Measurements from ENCODE around the gene C16orf90. TPM values are rescaled to one million over a fixed set of nuclear protein-coding genes. Genes with fewer than 3 reads are reported as not detected.
"Not testable (repeated sequence)": the region's sequence is repeated elsewhere in the genome, so short reads cannot be mapped to it uniquely, and the experiment has no call there.

Gene C16orf90
- total RNA-seq, 2 experiments from 2014 or later, result not detected

DNA sequence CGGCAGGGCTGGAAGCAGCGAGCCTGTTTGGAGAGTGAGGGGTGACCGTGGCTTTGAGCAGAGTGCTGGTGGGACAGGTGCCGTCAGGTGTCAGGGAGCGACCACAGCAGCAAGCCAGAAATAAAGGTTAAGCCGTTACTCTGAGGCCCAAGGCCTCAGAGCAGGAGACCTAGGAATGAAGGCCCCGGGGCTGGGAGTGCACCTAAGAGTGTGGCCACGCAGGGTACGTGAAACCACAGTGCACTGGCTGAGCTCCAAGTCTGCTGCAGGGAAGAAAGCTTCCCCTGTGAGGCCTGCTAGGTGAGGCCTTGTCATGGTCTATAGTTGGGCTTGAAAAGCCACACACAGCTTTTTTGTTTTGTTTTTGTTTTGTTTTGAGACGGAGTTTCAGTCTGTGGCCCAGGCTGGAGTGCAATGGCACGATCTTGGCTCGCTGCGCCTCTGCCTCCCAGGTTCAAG lies 14.2 kb upstream of the C16orf90 start:
- H3K27me3 Mint-ChIP-seq (ENCODE audit: low read depth), result no peaks in the 10 kb centered on the region
- DNase-seq, result peak; percentile 92
- H3K4me3 Mint-ChIP-seq, result no peak overlapping the region
- H3K9me3 Mint-ChIP-seq, result no peaks in the 10 kb centered on the region
- peaks cover 48% of the 10 kb centered on the region for H3K36me3 Mint-ChIP-seq (ENCODE audit: low read depth)
- intact Hi-C loops (cut with micrococcal nuclease), result loop anchor here (2.0 kb wide), 1 partner anchor 101 kb away; the partner anchor contains the start of gene SLX4
- peak overlapping the region; percentile 68 for H3K27ac Mint-ChIP-seq
- peaks cover 67% of the 10 kb centered on the region for H3K4me1 Mint-ChIP-seq (ENCODE audit: low read depth)
- CTCF ChIA-PET, result interaction anchor here (0.6 to 2.1 kb wide), 6 partner anchors 9 to 589 kb away, joined by 3 to 5 read pairs (median 4); partner anchors contain the start of gene CLUAP1

DNA sequence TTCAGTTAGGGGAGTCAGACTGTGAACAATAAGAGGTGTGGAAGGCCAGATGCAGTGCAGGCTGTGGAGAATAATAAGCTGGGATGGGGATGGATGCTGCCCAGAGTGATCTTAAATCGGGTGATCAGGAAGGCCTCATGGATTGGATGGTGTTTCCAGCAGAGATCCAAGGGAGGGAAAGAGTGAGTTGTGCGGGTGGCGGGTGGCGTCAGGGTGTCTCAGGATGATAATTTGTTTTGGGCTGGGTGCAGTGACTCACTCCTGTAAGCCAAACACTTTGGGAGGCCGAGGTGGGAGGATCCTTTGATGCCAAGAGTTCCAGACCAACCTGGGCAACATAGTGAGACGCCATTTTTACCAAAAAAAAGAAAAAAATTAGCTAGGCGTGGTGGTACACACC lies 13.4 kb upstream of the C16orf90 start:
- CTCF ChIA-PET, result interaction anchor here (0.7 to 2.1 kb wide), 2 partner anchors 8 to 304 kb away, joined by 3 to 5 read pairs; partner anchors contain the start of gene CLUAP1
- no peaks in the 10 kb centered on the region for H3K27me3 Mint-ChIP-seq (ENCODE audit: low read depth)
- H3K27ac Mint-ChIP-seq, result peak overlapping the region; percentile 68
- no peaks in the 10 kb centered on the region for H3K9me3 Mint-ChIP-seq
- H3K4me3 Mint-ChIP-seq, result no peak overlapping the region
- DNase-seq, result peak; percentile 26
- H3K36me3 Mint-ChIP-seq (ENCODE audit: low read depth), result peaks cover 44% of the 10 kb centered on the region
- intact Hi-C loops (cut with micrococcal nuclease), result loop anchor here (2.0 kb wide), 1 partner anchor 102 kb away; the partner anchor contains the start of gene SLX4
- H3K4me1 Mint-ChIP-seq (ENCODE audit: low read depth), result peaks cover 67% of the 10 kb centered on the region

DNA sequence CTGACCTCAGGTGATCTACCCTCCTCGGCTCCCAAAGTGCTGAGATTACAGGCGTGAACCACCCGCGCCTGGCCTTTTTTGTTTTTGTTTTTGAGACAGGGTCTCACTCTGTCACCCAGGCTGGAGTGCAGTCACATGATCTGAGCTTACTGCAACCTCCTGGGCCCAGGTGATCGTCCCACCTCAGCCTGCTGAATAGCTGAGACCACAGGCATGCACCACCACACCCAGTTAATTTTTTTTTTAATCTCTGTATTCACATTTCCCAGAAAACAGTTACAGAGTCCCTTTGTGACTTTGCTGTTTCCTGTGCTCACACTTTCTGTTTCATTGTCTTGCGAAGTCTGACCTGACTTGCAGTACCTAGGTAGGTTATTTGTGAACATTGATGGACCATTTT lies 8.2 kb upstream of the C16orf90 start:
- Mint-ChIP-seq H3K27ac (peak overlapping the region; percentile 89), H3K4me1 (ENCODE audit: low read depth) (peaks cover 68% of the 10 kb centered on the region), H3K9me3 (no peaks in the 10 kb centered on the region), H3K36me3 (ENCODE audit: low read depth) (peaks cover 20% of the 10 kb centered on the region), H3K27me3 (ENCODE audit: low read depth) (no peaks in the 10 kb centered on the region), H3K4me3 (peak overlapping the region; percentile 88)
- CTCF ChIA-PET, result interaction anchor here (0.7 kb wide), 2 partner anchors 110 kb away, joined by 3 to 5 read pairs; no protein-coding TSS in a partner anchor
- intact Hi-C loops (cut with micrococcal nuclease), result loop anchor here (5.0 kb wide), 3 partner anchors 481 to 981 kb away; partner anchors contain the start of genes AMDHD2, HCFC1R1, THOC6 and TNFRSF12A
- peak; percentile 73 for DNase-seq

DNA sequence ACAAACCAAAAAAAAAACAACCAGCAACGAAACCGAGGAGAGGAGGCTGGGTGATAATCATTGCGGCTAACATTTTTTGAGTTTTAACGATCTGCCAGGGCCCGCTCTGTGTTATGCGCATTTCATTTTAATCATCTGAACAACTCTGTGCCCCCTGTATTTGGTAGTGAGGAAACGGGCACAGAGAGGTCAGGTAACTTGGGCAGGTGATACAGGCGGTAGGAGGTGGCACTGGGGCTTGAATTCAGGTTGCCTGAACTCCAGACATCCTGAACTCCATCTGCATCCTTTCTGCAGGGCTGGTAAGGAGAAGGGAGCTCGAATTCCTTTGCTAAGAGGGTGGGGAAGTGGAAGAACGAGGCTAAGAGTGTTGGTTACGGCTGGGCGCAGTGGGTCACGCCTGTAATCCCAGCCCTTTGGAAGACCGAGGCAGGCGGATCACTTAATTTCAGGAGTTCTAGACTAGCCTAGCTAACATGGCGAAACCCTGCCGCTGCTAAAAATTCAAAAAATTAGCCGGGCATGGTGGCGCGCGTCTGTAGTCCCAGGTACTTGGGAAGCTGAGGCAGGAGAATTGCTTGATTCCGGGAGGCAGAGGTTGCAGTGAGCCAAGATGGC lies 6.6 kb upstream of the C16orf90 start:
- H3K27me3 Mint-ChIP-seq (ENCODE audit: low read depth), result no peaks in the 10 kb centered on the region

DNA sequence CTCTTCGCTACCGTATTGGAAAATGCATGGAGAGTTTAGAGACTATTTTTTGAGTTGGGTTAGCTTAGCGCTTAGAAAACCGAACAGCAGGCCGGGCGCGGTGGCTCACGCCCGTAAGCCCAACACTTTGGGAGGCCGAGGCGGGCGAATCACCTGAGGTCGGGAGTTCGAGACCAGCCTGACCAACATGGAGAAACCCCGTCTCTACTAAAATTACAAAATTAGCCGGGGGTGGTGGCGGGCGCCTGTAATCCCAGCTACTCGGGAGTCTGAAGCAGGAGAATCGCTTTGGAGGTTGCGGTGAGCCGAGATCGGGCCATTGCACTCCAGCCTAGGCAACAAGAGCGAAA lies 6.1 kb upstream of the C16orf90 start:
- peak overlapping the region; percentile 89 for H3K27ac Mint-ChIP-seq
- H3K4me1 Mint-ChIP-seq (ENCODE audit: low read depth), result peaks cover 59% of the 10 kb centered on the region
- H3K9me3 Mint-ChIP-seq; H3K27me3 Mint-ChIP-seq (ENCODE audit: low read depth): not testable (repeated sequence)
- intact Hi-C loops (cut with micrococcal nuclease), result loop anchor here (2.0 to 5.0 kb wide), 6 partner anchors 77 to 979 kb away; partner anchors contain the start of genes AMDHD2, HCFC1R1, THOC6 and TNFRSF12A
- peak; percentile 21 for DNase-seq
- CTCF ChIA-PET, result interaction anchor here (1.5 to 1.8 kb wide), 3 partner anchors 8 to 371 kb away, joined by 4 to 5 read pairs (median 5); partner anchors contain the start of gene NAA60
- H3K36me3 Mint-ChIP-seq (ENCODE audit: low read depth), result peaks cover 12% of the 10 kb centered on the region
- H3K4me3 Mint-ChIP-seq, result peak overlapping the region; percentile 88

More for the DNA sequence above, 6.6 kb upstream of the C16orf90 start:
- intact Hi-C loops (cut with micrococcal nuclease), result loop anchor here (2.0 to 5.0 kb wide), 6 partner anchors 77 to 980 kb away; partner anchors contain the start of genes AMDHD2, HCFC1R1, THOC6 and TNFRSF12A
- CTCF ChIA-PET, result interaction anchor here (1.5 to 1.8 kb wide), 3 partner anchors 8 to 372 kb away, joined by 4 to 5 read pairs (median 5); partner anchors contain the start of gene NAA60
- peak overlapping the region; percentile 88 for H3K4me3 Mint-ChIP-seq
- no peak for DNase-seq
- peaks cover 59% of the 10 kb centered on the region for H3K4me1 Mint-ChIP-seq (ENCODE audit: low read depth)
- H3K36me3 Mint-ChIP-seq (ENCODE audit: low read depth), result peaks cover 12% of the 10 kb centered on the region
- peak overlapping the region; percentile 89 for H3K27ac Mint-ChIP-seq
- no peaks in the 10 kb centered on the region for H3K9me3 Mint-ChIP-seq

DNA sequence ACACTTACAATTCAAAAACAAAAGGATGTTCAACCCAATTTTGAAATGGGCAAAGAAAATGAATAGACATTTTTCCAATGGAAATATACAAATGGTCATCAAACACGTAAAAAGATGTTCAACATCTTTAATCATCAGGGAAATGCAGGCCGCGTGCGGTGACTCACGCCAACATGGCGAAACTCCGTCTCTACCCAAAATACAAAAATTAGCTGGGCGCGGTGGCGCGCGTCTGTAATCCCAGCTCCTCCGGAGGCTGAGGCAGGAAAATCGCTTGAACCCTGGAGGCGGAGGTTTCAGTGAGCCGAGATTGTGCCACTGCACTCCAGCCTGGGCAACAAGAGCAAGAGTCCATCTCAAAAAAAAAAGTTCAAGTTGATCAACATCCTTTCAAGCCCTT lies 3.7 kb upstream of the C16orf90 start:
- CTCF ChIA-PET, result interaction anchor here (0.6 kb wide), 2 partner anchors 96 to 1550 kb away, joined by 3 to 4 read pairs; no protein-coding TSS in a partner anchor
- no peak overlapping the region for H3K4me3 Mint-ChIP-seq
- no peak overlapping the region for H3K27ac Mint-ChIP-seq

DNA sequence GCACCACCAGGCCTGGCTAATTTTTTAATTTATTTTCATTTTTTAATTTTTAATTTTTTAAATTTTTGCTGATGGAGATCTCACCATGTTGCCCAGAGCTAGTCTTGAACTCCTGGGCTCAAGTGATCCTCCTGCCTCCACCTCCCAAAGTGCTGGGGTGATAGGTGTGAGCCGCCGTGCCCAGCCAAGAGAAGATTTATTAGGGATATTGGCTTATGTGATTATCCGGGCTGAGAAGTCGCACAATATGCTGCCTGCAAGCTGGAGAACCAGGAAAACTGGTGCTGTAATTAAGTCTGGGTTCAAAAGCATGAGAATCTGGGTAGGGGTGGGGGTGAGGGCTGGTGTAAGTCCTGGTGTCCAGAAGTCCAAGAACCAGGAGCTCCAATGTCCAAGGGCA lies 2.5 kb upstream of the C16orf90 start:
- Mint-ChIP-seq H3K4me3 (no peak overlapping the region), H3K9me3 (no peaks in the 10 kb centered on the region), H3K27ac (no peak overlapping the region), H3K27me3 (ENCODE audit: low read depth) (no peaks in the 10 kb centered on the region), H3K4me1 (ENCODE audit: low read depth) (peaks cover 29% of the 10 kb centered on the region), H3K36me3 (ENCODE audit: low read depth) (peaks cover 3% of the 10 kb centered on the region)
- intact Hi-C loops (cut with micrococcal nuclease), result no loop called here
- DNase-seq, result no peak
- CTCF ChIA-PET, result no interaction called here

More for the DNA sequence above, 3.7 kb upstream of the C16orf90 start:
- DNase-seq, result no peak
- H3K36me3 Mint-ChIP-seq (ENCODE audit: low read depth), result peaks cover 3% of the 10 kb centered on the region
- H3K4me1 Mint-ChIP-seq (ENCODE audit: low read depth), result peaks cover 40% of the 10 kb centered on the region
- intact Hi-C loops (cut with micrococcal nuclease), result no loop called here
- H3K27me3 Mint-ChIP-seq (ENCODE audit: low read depth), result no peaks in the 10 kb centered on the region
- no peaks in the 10 kb centered on the region for H3K9me3 Mint-ChIP-seq

DNA sequence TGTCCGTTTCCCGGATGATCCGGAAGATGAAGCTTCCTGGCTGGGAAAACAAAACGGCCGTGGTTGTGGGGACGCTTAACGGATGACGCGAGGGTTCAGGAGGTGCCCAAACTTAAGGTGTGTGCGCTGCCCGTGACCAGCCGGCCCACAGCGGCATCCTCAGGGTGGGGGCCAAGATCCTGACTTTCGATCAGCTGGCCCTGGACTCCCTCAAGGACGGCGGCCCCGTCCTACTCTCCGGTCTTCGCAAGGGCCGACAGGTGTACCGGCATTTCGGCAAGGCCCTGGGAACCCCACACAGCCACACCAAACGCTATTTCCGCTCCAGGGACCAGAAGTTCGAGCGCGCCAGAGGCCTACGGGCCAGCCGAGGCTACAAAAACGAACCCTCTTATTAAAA lies 1.1 kb upstream of the C16orf90 start:
- Mint-ChIP-seq H3K9me3 (no peaks in the 10 kb centered on the region), H3K36me3 (ENCODE audit: low read depth) (peaks cover 2% of the 10 kb centered on the region), H3K27ac (no peak overlapping the region), H3K27me3 (ENCODE audit: low read depth) (no peaks in the 10 kb centered on the region), H3K4me1 (ENCODE audit: low read depth) (peaks cover 15% of the 10 kb centered on the region), H3K4me3 (no peak overlapping the region)
- DNase-seq, result no peak
- CTCF ChIA-PET, result no interaction called here
- intact Hi-C loops (cut with micrococcal nuclease), result no loop called here

DNA sequence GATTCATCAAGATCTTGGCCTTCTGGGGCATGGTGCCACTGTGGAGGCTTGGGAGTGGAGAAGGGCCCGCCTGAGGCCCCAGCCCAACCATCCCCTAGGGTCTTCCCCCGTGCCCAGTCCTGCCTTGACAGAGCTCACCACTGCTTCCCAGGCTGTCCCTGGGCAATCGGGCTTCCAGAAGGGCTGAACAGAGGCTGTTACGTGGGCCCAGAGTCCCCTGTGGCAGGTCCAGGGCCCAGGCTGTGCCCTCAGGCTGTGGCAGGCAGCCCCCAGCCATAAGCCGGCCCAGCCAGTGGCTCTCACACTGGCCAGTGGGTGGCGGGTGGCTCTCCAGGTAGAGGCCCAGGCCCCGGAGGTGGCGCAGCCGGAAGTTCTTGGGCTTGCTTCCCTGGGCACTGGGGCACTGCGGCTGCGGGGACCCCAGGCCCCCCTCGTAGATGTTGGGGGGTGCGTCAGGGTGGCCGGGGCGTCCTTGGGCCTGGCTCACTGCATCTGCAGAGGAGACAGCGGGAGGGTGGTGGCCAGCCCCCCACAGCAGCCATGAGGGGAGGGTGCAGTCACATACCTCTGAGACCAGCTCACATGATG lies 809 bp downstream of the C16orf90 start:
- DNase-seq, result no peak
- no peaks in the 10 kb centered on the region for H3K36me3 Mint-ChIP-seq (ENCODE audit: low read depth)
- no peak overlapping the region for H3K4me3 Mint-ChIP-seq
- H3K27ac Mint-ChIP-seq, result no peak overlapping the region
- CTCF ChIA-PET, result interaction anchor here (0.6 kb wide), 1 partner anchor 241 kb away, joined by 3 read pairs; no protein-coding TSS in a partner anchor
- no peaks in the 10 kb centered on the region for H3K27me3 Mint-ChIP-seq (ENCODE audit: low read depth)
- peaks cover under 1% of the 10 kb centered on the region for H3K4me1 Mint-ChIP-seq (ENCODE audit: low read depth)
- no peaks in the 10 kb centered on the region for H3K9me3 Mint-ChIP-seq
- intact Hi-C loops (cut with micrococcal nuclease), result no loop called here

DNA sequence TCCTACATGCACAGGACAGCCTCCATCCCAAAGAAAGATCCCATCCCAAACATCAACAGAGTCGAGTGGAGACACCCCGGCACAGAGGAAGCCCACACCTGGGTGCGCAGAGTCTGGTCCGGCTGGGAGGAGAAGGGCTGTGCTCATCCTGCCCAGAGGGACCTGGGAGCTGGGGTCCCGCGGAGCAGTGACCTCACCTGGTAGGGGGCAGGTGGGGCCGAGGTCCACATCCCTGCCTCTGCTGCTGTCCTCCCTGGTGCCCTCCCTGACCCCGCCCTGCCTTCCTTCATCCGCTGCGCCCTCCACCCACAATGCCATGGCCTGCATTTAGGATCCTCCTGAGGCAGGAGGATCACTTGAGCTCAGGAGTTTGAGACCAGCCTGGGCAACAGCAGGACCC lies 2.9 kb downstream of the C16orf90 start:
- Mint-ChIP-seq H3K4me1 (ENCODE audit: low read depth) (no peaks in the 10 kb centered on the region), H3K36me3 (ENCODE audit: low read depth) (no peaks in the 10 kb centered on the region), H3K27ac (no peak overlapping the region), H3K9me3 (no peaks in the 10 kb centered on the region), H3K4me3 (no peak overlapping the region), H3K27me3 (ENCODE audit: low read depth) (no peaks in the 10 kb centered on the region)
- CTCF ChIA-PET, result no interaction called here
- no peak for DNase-seq
- intact Hi-C loops (cut with micrococcal nuclease), result no loop called here

DNA sequence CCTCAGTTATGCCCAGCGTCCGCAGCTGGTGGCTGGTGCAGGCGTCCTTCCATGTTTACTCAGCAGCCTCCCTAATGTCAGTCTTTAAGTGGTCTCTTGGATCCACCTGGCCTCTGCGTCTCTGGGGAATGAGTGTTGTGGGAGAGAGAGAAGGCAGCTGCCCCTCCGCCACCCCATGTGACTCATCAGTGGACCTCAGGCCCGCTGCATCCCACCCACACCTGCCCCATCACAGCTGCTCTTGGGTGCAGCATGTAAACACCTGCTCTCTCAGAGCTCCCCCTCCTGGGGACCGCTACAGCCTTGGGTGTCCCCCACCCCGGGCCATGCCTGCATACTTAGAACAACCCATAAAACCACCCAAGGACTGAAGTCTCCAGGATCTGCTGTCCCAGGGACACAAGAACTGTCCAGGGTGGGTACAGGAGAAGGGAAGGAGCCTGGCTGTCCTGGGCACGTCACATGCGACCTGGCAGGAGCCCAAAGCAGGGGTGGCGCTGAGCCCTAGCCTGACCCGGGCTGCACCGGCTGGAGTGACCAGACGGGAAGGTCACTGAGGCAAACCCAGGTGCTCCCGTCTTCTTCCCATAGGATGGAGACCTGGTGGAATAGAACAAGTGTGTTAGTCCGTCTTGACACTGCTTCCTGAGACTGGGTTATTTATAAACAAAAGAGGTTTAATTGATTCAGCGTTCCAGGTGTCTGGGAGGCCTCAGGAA lies 4.2 kb downstream of the C16orf90 start:
- no peak for DNase-seq
- H3K4me3 Mint-ChIP-seq, result no peak overlapping the region
- peaks cover 4% of the 10 kb centered on the region for H3K36me3 Mint-ChIP-seq (ENCODE audit: low read depth)
- H3K27me3 Mint-ChIP-seq (ENCODE audit: low read depth), result no peaks in the 10 kb centered on the region
- no peaks in the 10 kb centered on the region for H3K9me3 Mint-ChIP-seq
- CTCF ChIA-PET, result no interaction called here
- intact Hi-C loops (cut with micrococcal nuclease), result no loop called here
- H3K4me1 Mint-ChIP-seq (ENCODE audit: low read depth), result no peaks in the 10 kb centered on the region
- no peak overlapping the region for H3K27ac Mint-ChIP-seq

DNA sequence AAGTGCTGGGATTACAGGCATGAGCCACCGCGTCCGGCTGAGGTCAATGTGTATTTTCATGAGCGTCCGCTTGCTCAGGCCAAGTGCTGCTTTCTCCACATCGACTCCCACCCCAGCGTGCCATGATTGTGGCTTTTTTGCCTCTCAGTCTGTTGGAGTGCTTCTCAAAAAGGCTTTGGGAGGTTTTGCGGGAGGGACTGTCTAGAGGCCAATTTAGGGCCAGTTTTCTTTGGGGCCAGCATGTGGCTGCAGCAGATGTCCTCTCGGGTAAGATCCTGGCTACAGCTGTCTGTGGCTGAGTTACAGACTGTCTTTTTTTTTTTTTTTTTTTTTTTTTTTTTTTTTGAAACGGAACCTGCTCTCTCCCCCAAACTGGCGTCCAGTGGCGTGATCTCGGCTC lies 6.5 kb downstream of the C16orf90 start:
- DNase-seq, result no peak
- H3K4me3 Mint-ChIP-seq, result no peak overlapping the region
- peaks cover 7% of the 10 kb centered on the region for H3K36me3 Mint-ChIP-seq (ENCODE audit: low read depth)
- no peaks in the 10 kb centered on the region for H3K4me1 Mint-ChIP-seq (ENCODE audit: low read depth)
- CTCF ChIA-PET, result no interaction called here
- no peak overlapping the region for H3K27ac Mint-ChIP-seq
- intact Hi-C loops (cut with micrococcal nuclease), result no loop called here
- H3K9me3 Mint-ChIP-seq, result no peaks in the 10 kb centered on the region
- no peaks in the 10 kb centered on the region for H3K27me3 Mint-ChIP-seq (ENCODE audit: low read depth)
